HG02610 (cell line): ENCODE results near the gene AFG1L.
"Not testable (repeated sequence)": the region's sequence is repeated elsewhere in the genome, so short reads cannot be mapped to it uniquely, and the experiment has no call there.

Source experiments
- ATAC-seq: cut with Tn5 transposase; IDR thresholded peaks from one replicate; pipeline ENCODE4 v1.9.1; 2021; ENCODE audit warnings: mild to moderate bottlenecking, moderate library complexity; ENCODE audit not compliant: unreplicated experiment

AFG1L gene

GRCh38 chr6:108407904-108408827 lies 113.3 kb downstream of the AFG1L start:
- ATAC-seq = no peak

DNA sequence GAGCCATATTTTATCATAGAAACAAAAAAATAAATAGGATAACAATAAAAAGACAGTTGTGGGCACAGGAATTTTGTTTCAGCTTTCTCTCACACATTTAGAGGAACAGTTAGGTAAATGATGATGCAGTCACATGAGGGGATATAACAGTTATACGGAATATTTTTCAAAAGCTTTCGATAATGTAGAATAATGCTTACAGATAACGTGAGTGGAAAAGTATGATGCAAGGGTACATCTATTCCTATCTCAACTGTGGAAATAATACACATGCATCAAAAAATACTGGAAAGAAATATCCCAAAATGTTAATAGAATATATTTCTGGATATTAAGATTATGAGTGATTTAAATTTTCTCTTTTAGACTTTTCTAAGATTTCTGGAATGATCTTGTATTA lies 114.0 kb downstream of the AFG1L start:
- ATAC-seq = no peak

DNA sequence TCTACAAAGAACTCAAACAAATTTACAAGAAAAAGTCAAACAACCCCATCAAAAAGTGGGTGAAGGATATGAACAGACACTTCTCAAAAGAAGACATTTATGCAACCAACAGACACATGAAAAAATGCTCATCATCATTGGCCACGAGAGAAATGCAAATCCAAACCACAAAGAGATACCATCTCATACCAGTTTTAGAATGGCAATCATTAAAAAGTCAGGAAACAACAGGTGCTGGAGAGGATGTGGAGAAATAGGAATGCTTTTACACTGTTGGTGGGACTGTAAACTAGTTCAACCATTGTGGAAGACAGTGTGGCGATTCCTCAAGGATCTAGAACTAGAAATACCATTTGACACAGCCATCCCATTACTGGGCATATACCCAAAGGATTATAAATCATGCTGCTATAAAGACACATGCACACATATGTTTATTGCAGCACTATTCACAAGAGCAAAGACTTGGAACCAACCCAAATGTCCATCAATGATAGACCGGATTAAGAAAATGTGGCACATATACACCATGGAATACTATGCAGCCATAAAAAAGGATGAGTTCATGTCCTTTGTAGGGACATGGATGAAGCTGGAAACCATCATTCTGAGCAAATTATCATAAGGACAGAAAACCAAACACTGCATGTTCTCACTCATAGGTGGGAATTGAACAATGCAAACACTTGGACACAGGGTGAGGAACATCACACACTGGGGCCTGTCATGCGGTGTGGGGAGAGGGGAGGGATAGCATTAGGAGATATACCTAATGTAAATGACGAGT lies 121.4 kb downstream of the AFG1L start:
- ATAC-seq = not testable (repeated sequence)

DNA sequence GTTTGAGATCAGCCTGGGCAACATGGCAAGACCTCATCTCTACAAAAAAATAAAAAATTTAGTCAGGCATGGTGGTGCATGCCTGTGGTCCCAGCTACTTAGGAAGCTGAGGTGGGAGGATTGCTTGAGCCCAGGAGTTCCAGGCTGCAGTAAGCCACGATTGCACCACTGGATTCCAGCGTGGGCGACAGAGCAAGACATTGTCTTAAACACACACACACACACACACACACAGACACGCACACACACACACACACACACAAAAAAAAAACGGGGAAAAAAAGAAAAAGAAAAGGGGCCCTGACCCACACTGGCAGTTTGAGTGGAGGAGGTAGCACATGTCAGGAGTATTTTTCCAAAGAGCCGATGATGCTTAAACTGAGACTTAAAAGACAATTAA lies 122.2 kb downstream of the AFG1L start:
- ATAC-seq = no peak

DNA sequence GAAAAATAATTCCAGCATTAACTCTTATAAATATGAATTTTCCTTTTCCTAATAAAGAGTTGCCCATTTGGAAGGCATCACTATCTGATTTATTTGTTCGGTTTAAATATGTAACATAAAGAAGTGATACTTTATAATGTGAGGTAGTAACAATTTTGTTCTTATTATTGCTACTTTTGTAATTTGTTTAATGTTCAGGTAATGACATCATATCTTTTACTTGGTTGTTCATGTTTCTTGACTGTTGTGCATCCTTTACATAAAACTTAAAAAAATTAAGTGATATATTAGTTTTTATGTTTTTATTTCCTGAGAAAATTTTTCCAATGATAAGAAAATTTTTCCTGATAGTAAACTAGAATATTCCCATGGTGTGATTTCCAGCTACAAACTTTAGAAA lies 124.6 kb downstream of the AFG1L start:
- ATAC-seq = no peak

GRCh38 chr6:108419934-108420609 lies 125.2 kb downstream of the AFG1L start:
- no peak for ATAC-seq

DNA sequence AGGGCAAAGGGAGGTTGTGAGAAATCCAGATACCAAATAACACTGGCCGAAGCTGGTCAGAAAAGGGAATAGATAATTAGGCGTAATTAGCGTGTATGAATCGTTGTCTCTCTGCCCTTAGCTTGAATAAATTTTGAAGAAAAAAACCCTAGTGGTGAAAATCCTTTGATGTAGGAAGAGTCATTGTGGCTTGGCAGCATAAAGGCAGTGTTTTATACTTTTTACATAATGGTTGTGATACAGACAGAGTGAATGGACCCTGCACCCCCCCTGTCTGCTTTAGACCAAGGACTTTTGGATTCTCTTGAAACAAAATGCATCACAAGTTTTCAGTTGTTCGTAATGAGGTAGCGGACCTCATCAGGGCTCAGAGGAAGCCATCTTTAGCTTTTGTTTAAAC lies 126.5 kb downstream of the AFG1L start:
- no peak for ATAC-seq

- no peak for ATAC-seq
Observed at GRCh38 chr6:108423982-108424705, 129.3 kb downstream of the AFG1L start.

DNA sequence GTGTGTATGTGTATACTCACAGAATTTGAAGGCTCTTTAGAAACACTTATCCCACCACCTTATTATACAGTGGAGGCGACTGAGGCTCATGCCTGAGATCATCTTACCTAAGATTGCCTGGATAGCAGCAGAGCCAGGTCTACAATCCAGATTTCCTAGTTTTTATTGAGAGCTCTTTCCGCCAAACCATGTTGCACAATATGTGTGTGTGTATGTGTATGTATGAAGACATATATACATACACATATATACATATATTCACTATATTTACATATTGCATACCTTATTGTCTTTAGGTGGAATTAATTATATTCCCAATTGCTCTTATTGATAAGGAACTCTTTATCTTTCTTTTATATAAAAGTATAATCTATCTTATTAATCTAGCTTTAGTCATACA lies 130.6 kb downstream of the AFG1L start:
- no peak for ATAC-seq

DNA sequence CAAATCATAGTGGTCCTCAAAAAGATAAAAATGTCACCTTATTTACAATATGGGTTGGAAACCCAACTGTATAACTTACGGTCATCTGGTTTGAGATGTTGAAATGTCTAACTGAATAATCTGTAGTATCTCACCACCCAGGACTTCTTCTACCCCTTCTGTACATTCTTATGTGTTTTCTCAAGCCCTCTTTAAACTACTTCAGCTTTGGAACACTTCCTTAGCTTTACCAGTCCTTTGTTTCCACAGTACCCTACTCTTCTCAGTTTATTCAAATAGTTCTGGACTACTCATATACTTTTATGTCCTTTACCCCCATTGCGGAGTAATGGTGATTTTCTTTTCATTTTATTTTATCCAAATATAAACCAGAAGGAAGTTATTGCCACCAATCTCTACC lies 137.3 kb downstream of the AFG1L start:
- ATAC-seq = no peak

- ATAC-seq = no peak
Observed at GRCh38 chr6:108432792-108433191, 137.9 kb downstream of the AFG1L start.

- no peak for ATAC-seq
Observed at GRCh38 chr6:108434222-108434621, 139.4 kb downstream of the AFG1L start.

GRCh38 chr6:108435391-108435790 lies 140.5 kb downstream of the AFG1L start:
- no peak for ATAC-seq

DNA sequence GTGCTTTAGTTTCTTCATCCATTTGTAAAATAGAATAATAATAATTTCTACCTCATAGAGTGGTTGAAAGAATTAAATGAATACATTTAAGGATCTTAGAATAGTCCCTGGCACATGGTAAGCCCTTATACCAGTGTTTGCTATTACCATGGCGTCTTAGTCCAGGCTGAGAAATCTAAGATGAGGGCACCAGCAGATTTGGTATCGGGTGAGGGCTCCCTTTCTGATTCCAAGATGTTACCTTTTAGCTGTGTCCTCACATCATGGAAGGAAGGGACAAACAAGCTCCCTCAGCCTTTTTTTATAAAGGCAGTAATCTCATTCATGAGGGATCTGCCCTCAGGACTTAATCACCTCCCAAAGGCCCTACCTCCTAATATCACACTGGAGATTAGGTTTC lies 141.9 kb downstream of the AFG1L start:
- ATAC-seq = no peak

GRCh38 chr6:108437821-108438220 lies 143.0 kb downstream of the AFG1L start:
- no peak for ATAC-seq

- no peak for ATAC-seq
Observed at GRCh38 chr6:108438918-108439317, 144.1 kb downstream of the AFG1L start.

- ATAC-seq = no peak
Observed at GRCh38 chr6:108441141-108441540, 146.3 kb downstream of the AFG1L start.

- no peak for ATAC-seq
Observed at GRCh38 chr6:108442770-108443520, 148.1 kb downstream of the AFG1L start.

- ATAC-seq = no peak
Observed at GRCh38 chr6:108446629-108447150, 151.8 kb downstream of the AFG1L start.

DNA sequence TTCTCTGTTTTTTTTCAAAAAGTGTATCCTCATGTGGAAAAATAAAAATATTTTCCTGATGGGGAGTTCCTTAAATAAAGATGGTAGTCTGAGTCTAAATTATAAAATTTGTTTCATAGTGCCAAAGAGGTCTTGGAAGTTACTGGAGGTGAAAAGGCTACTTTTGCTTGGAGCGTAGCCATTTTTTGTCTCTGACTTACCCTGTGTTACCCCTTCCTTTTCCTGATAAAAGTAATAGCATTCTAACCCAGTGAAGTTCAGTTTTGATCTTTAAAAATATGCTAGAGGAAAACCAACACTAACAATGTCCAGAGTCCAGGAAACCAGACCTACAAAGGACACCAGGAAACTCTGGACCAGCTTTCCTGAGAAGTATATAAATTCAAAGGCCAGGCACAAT lies 153.6 kb downstream of the AFG1L start:
- ATAC-seq = no peak
